Ishikawa (cell line): Measurements from ENCODE around the gene TRIO.

Experiments
- CEBPB ChIP-seq: IDR thresholded peaks from 2 replicates; pipeline ENCODE4 v1.6.1; 2012
- CREB1 ChIP-seq: IDR thresholded peaks from 2 replicates; pipeline ENCODE4 v1.6.1; 2012; ENCODE audit warnings: low read depth
- EGR1 ChIP-seq: IDR thresholded peaks from 2 replicates; pipeline ENCODE4 v1.6.1; 2012
- EP300 ChIP-seq: IDR thresholded peaks from 2 replicates; pipeline ENCODE4 v1.6.1; 2012; ENCODE audit warnings: borderline replicate concordance
- FOXM1 ChIP-seq: IDR thresholded peaks from 2 replicates; pipeline ENCODE4 v1.6.1; 2012; ENCODE audit warnings: low read depth, borderline replicate concordance
- NFIC ChIP-seq: IDR thresholded peaks from 2 replicates; pipeline ENCODE4 v1.6.1; 2012
- RAD21 ChIP-seq: IDR thresholded peaks from 2 replicates; pipeline ENCODE4 v1.6.1; 2012; ENCODE audit warnings: low read depth
- TAF1 ChIP-seq: IDR thresholded peaks from 2 replicates; pipeline ENCODE4 v1.6.1; 2012; ENCODE audit warnings: low read depth, mild to moderate bottlenecking
- TCF12 ChIP-seq: IDR thresholded peaks from 2 replicates; pipeline ENCODE4 v1.6.1; 2012; ENCODE audit warnings: low read depth
- TEAD4 ChIP-seq: IDR thresholded peaks from 2 replicates; pipeline ENCODE4 v1.6.1; 2012
- YY1 ChIP-seq: IDR thresholded peaks from 2 replicates; pipeline ENCODE4 v1.6.1; 2012; ENCODE audit warnings: low read depth
- ZBTB7A ChIP-seq: IDR thresholded peaks from 2 replicates; pipeline ENCODE4 v1.6.1; 2012; ENCODE audit warnings: low read depth
- TF ChIP-seq, protein P1 (sequence below): IDR thresholded peaks from 2 replicates; pipeline ENCODE4 v1.6.1; 2012
- TF ChIP-seq, protein P2 (sequence below): IDR thresholded peaks from 2 replicates; pipeline ENCODE4 v1.6.1; 2012
- TF ChIP-seq, protein P3 (sequence below): IDR thresholded peaks from 2 replicates; pipeline ENCODE4 v1.6.1; 2012; ENCODE audit warnings: low read depth, mild to moderate bottlenecking

TRIO gene

DNA sequence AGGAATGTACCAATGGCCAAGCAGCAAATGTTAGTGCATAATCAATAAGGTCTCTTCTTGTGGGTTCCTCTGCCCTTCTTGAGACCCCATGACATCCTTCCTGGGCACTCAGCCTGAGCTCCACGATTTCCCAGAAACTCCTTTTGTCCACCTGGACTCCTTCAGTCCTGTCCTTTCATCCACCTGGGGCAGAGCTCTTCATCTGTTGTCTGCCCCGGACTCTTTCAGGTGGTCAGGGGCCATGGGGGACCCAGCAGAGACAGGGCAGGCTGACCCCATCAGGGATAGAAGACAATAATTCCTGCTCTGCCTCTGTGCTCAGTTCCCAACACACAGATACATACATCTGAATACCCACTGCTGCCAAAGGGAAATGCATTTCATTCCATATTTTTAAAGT, 379.6 kb downstream of the TRIO start:
- TF ChIP-seq EP300 (no peak), YY1 (no peak)

DNA sequence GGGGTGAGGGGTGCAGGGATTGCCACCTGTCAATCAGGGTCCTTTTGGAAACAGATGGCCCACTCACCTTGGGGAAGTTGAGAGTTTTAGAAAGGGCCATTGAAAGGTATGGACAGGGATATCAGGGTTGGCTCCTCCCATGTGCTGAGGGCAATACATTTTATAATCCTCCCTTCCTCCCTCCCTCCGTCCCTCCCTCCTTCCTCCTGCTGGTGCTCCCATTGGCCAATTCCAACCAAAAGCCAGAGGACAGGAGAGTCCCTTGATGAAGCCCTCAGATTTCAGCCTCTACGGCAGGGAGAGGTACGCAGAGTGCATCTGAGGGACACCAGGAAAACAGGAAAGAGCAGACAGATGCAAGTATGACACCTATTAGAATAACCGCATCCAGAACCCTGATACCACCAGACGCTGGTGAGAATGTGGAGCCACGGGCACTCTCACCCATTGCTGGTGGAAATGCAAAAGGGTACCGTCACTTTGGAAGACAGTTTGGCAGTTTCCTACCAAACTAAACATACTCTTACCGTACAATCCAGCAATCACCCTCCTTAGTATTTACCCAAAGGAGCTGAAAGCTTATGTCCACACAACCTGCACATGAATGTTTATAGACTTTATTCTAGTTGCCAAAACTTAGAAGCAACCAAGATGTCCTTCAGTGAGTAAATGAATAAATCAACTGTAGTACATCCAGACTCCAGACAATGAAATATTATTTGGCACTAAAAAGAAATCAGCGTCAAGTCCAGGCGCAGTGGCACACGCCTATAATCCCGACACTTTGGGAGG, 380.3 kb downstream of the TRIO start:
- TF ChIP-seq RAD21 (no peak), TAF1 (no peak), TEAD4 (no peak), EGR1 (no peak), CEBPB (no peak), CREB1 (no peak)

DNA sequence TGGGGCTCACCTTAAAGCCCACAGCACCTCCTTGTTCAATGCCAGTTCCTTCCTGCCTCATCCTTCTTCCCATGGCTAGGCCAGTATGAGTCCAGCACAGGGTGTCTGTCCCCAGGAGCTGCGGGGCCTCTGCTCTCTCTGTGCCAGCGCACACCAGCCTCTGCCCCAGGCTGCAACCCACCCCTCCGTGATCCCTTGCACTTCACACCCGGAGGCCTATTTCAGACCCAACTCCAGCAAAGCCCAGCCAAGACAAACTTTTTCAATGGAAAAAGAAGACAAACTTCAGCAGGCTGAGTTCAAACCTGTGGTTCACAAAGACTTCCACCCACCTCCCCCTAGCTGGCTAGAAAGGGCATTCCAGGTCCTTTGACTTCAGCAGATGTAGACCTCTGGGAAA, 382.3 kb downstream of the TRIO start:
- TF ChIP-seq NFIC, result no peak
- TF ChIP-seq RAD21, result no peak

DNA sequence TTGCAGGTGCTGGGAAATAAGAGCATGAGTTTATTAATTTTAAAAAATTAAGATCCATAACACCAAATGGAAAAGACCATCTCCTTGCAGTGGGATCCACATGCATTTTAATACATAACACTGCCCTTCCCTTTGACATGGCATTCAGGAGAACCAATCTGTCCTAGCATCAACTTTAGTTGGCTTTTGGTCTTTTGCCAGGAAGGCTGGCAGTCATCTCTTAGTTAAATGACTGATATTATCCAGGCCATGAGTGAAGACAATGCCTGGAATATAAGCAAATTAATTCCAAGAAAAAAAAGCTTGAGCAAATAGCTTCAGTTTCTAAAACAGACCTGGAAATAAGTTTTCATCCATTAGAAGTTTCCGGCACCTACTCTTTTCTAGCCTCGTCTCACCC, 383.4 kb downstream of the TRIO start:
- TF ChIP-seq, protein P1, sequence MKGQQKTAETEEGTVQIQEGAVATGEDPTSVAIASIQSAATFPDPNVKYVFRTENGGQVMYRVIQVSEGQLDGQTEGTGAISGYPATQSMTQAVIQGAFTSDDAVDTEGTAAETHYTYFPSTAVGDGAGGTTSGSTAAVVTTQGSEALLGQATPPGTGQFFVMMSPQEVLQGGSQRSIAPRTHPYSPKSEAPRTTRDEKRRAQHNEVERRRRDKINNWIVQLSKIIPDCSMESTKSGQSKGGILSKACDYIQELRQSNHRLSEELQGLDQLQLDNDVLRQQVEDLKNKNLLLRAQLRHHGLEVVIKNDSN, result no peak
- TF ChIP-seq, protein P2, sequence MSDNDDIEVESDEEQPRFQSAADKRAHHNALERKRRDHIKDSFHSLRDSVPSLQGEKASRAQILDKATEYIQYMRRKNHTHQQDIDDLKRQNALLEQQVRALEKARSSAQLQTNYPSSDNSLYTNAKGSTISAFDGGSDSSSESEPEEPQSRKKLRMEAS, result no peak

DNA sequence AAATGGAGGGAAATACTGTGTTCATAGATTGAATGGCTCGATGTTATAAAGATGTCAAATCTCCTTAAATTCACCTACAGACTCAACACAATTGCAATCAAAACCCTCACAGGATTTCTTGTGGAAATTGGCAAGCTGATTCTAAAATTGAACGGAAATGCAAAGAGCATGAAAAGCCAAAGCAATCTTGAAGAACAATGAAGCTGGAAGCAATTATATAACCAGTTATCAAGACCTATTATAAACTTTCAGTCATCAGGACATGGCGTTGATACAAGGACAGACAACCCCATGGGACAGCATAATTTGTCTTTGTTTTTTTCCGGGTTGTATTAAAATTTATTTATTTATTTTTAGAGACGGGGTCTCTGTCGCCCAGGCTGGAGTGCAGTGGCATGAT, 385.0 kb downstream of the TRIO start:
- no peak for TF ChIP-seq RAD21
- TF ChIP-seq, protein P3, sequence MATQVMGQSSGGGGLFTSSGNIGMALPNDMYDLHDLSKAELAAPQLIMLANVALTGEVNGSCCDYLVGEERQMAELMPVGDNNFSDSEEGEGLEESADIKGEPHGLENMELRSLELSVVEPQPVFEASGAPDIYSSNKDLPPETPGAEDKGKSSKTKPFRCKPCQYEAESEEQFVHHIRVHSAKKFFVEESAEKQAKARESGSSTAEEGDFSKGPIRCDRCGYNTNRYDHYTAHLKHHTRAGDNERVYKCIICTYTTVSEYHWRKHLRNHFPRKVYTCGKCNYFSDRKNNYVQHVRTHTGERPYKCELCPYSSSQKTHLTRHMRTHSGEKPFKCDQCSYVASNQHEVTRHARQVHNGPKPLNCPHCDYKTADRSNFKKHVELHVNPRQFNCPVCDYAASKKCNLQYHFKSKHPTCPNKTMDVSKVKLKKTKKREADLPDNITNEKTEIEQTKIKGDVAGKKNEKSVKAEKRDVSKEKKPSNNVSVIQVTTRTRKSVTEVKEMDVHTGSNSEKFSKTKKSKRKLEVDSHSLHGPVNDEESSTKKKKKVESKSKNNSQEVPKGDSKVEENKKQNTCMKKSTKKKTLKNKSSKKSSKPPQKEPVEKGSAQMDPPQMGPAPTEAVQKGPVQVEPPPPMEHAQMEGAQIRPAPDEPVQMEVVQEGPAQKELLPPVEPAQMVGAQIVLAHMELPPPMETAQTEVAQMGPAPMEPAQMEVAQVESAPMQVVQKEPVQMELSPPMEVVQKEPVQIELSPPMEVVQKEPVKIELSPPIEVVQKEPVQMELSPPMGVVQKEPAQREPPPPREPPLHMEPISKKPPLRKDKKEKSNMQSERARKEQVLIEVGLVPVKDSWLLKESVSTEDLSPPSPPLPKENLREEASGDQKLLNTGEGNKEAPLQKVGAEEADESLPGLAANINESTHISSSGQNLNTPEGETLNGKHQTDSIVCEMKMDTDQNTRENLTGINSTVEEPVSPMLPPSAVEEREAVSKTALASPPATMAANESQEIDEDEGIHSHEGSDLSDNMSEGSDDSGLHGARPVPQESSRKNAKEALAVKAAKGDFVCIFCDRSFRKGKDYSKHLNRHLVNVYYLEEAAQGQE, result no peak
- TF ChIP-seq, protein P1, result no peak
- TF ChIP-seq NFIC, result no peak
- TF ChIP-seq TEAD4, result no peak
- TF ChIP-seq EP300, result no peak
- no peak for TF ChIP-seq CEBPB
- TF ChIP-seq FOXM1, result no peak
- TF ChIP-seq, protein P2, result no peak
- no peak for TF ChIP-seq EGR1

DNA sequence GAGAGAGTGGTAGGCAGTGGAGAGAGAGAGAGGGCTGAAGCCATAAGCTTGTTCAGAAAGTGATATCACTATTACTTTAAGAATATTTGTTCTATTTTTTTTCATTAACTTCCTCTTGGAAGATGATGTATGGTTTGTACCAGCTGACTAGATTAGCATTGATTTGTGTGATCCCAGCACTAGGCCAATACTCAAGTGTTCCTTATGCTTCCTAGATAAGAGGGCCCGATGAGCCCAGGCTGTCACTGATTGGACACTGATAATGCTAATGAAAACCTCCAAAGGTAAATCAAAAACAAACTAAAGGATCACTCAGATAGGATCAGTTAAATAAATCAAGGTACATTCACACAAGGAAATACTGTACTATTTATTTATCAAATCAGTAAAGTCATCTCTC, 385.8 kb downstream of the TRIO start:
- no peak for TF ChIP-seq ZBTB7A
- no peak for TF ChIP-seq TEAD4
- no peak for TF ChIP-seq YY1
- no peak for TF ChIP-seq CEBPB
- TF ChIP-seq, protein P1, result no peak
- no peak for TF ChIP-seq TAF1
- no peak for TF ChIP-seq RAD21
- TF ChIP-seq EP300, result no peak
- TF ChIP-seq FOXM1, result no peak
- no peak for TF ChIP-seq CREB1
- TF ChIP-seq, protein P2, result no peak
- no peak for TF ChIP-seq NFIC
- no peak for TF ChIP-seq TCF12
- TF ChIP-seq, protein P3, result no peak
- TF ChIP-seq EGR1, result no peak
